HG03103 (cell line): Measurements from ENCODE around the gene IL3RA.
"Not testable (repeated sequence)": the region's sequence is repeated elsewhere in the genome, so short reads cannot be mapped to it uniquely, and the experiment has no call there.

ENCODE experiments used
- ATAC-seq: cut with Tn5 transposase; IDR thresholded peaks from one replicate; pipeline ENCODE4 v1.9.1; 2021; ENCODE audit warnings: low read depth; ENCODE audit not compliant: unreplicated experiment

IL3RA gene

DNA sequence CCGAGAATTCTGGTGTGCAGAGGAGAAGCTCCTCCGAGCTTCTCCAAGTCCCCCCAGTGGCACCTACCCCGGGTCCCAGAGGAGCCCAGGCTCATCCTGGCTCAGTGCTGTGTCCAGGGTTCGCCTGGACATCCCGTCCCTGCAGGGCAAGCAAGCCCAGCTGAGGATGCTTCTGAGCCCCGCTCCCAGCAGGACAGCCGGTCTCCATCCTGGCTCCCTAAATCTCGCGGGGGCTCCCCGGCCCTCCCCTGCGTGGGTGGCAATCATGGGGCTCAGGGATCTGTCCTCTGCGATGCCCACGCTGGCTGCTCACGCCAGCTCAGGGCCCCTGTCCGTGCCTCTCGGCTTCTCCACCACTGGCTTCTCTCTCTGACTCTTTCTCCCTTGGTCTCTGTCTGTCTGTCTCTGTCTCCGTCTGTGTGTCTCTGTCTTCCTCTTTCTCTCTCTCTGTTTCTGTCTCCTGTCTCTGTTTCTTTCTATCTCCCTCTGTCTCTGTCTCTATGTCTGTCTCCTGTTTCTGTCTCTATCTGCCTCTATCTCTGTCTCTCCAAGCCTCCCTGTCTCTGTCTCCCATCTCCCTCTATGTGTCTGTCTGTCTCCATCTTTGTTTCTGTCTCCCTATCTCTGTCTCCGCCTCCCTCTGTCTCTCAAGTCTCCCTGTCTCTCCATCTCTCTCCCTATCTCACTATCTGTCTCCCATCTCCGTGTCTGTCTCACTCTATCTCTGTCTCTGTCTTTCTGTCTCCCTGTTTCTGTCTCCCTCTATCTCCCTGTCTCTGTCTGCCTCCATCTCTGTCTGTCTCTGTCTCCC is 83.2 kb downstream of the IL3RA start:
- no peak for ATAC-seq

GRCh38 chrX:1420371-1420770 is 83.8 kb downstream of the IL3RA start:
- no peak for ATAC-seq

- ATAC-seq: no peak
These were observed 85.0 kb downstream of the IL3RA start for GRCh38 chrX:1421433-1422134.

DNA sequence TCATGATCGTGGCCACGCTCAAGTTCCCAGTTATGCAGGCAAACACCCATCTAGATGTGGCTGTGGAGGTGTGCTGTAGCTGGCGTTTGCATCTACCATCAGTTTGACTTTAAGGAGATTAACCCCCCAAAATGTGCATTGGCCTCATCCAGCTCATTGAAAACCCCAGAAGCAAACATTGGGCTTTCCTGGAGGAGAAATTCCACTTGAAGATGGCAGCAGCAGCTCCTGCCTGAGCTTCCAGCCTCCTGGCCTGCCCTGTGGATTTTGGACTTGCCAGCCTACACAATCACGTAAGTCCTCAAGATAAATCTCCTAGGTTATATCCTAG is 85.5 kb downstream of the IL3RA start:
- no peak for ATAC-seq

DNA sequence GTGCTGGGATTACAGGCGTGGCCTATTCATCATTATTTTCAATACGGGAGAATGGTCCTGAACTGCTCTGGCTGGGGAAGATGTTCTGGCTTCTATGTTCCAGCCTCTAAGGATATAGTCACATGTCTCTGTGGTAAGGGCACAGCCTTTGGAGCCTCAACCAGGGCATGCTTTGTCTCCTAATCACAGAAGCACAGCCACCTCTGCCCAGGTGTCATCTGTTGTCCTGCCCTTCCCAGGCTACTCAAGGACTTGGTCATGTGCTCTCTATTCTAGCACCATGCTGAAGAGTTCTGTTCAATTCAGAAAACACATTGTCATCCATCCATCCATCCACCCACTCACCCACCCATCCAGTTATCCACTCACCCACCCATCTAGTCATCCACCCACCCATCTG is 86.6 kb downstream of the IL3RA start:
- ATAC-seq: no peak

- no peak for ATAC-seq
These were observed 87.7 kb downstream of the IL3RA start for GRCh38 chrX:1424147-1424851.

- no peak for ATAC-seq
These were observed 88.8 kb downstream of the IL3RA start for GRCh38 chrX:1425381-1425780.

GRCh38 chrX:1426321-1426720 is 89.7 kb downstream of the IL3RA start:
- ATAC-seq: not testable (repeated sequence)

DNA sequence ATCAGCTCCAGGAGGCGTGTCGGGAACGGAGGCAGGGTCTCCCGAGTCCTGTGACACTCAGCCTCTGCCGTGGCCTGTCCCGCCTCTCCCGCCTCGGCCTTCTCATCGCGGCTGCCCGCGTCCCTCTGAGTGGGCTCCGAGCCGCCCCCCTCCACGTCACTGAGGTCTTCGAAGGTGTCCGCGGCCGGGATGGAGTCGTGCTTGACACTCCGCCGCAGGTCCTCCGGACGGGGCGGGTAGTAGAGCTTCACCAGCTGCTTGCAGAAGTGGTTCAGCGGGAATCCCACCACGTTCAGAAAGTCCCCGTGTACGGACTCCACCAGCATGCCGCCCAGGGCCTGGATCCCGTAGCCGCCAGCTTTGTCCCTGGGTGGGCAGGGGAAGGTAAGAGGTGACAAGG is 91.2 kb downstream of the IL3RA start:
- ATAC-seq: no peak

DNA sequence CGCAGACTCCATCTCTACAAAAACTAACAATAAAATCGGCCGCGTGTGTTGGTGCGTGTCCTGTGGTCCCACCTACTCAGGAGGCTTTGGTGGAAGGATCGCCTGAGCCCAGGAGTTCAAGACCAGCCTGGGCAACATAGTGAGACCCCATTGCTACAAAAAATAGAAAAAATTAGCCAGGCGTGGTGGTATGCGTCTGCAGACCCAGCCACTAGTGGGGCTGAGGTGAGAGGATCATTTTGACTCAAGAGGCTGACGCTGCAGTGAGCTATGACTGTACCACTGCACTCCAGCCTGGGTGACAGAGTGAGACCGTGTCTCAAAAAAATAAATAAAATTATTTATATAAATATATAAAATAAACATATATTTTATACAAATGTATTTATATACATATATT is 93.9 kb downstream of the IL3RA start:
- no peak for ATAC-seq
